AG10803 (cell line): Measurements from ENCODE around the gene RPUSD2.

ENCODE experiments used
- DNase-seq: peaks from one replicate; pipeline ENCODE4 v3.0.0; 2010; ENCODE audit warnings: low read depth
- H3K4me3 ChIP-seq: 2 replicates; pipeline ENCODE4 v1.5.1; 2011; ENCODE audit warnings: mild to moderate bottlenecking, low read length, control low read depth
- TF ChIP-seq, protein P1 (sequence below): conservative IDR thresholded peaks from 2 replicates; pipeline ENCODE4 v1.5.1; 2011; ENCODE audit warnings: mild to moderate bottlenecking, low read length, control low read depth, inconsistent platforms

Gene RPUSD2

DNA sequence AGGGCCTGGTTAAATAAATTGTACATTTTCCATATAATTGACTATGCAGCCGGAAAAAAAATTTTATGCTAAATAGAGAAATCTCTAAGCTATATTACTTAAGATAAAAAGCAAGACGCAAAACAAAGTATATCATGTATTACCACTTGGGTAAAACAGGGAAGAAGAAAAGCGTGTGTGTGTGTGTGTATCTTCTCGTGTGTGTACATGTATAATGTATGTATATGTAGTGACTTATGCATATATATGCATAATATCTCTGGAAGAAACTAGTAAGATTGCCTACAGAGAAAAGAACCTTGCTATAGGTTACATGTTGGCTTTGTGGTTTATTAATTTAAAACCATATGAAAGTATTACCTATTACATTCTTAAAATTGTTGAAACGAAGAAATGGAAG is 44.0 kb downstream of the RPUSD2 start:
- H3K4me3 ChIP-seq: no peak overlapping the region
- TF ChIP-seq, protein P1, sequence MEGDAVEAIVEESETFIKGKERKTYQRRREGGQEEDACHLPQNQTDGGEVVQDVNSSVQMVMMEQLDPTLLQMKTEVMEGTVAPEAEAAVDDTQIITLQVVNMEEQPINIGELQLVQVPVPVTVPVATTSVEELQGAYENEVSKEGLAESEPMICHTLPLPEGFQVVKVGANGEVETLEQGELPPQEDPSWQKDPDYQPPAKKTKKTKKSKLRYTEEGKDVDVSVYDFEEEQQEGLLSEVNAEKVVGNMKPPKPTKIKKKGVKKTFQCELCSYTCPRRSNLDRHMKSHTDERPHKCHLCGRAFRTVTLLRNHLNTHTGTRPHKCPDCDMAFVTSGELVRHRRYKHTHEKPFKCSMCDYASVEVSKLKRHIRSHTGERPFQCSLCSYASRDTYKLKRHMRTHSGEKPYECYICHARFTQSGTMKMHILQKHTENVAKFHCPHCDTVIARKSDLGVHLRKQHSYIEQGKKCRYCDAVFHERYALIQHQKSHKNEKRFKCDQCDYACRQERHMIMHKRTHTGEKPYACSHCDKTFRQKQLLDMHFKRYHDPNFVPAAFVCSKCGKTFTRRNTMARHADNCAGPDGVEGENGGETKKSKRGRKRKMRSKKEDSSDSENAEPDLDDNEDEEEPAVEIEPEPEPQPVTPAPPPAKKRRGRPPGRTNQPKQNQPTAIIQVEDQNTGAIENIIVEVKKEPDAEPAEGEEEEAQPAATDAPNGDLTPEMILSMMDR: no peak
- no peak for DNase-seq

DNA sequence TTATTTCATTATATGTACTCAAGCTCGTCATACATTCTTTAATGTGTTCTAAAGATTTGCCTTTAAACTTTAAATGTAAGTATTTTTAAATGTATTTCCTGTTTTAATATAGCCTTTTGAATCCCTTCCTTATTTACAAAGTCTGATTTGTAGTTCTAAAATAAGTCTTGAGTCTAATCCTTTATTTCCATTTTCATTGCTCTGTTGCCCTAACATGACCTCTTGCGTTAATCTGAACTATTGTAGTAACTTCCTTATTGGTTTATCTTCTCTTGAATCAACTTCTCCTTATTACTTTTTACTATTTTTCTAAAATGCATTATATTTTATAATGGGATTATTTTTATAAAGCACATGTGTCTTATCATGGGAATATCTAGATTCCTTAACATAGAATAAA is 48.9 kb downstream of the RPUSD2 start:
- TF ChIP-seq, protein P1: no peak
- H3K4me3 ChIP-seq: no peak overlapping the region
- no peak for DNase-seq

DNA sequence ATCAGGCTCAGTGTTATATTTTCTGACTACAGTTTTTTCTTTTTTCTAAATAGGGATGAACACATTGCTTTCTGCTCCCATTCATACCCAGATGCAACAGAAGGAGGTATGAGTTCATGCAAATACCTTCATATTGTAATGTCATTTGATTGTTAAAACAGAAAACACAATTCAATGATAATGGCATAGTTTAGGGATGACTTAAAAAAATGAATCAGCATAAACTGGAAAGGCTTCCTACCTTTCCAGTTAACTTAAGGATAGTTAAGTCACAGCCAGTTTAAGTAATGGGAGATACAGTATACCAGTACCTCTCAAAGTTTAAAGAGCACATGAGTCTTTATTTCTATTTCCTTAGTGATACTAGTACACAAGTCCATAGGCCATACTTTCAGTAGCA is 49.8 kb downstream of the RPUSD2 start:
- no peak for DNase-seq
- TF ChIP-seq, protein P1: no peak
- no peak overlapping the region for H3K4me3 ChIP-seq

DNA sequence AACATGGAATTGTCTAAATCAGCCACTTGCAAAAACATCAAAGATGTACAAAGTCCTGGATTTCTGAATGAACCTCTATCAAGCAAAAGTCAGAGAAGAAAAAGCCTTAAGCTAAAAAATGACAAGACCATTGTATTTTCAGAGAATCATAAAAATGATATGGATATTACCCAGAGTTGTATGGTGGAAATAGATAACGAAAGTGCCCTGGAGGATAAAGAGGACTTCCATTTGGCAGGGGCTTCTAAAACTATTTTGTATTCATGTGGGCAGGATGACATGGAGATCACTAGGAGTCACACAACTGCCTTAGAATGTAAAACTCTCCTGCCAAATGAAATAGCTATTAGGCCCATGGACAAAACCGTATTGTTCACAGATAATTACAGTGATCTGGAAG is 54.3 kb downstream of the RPUSD2 start:
- TF ChIP-seq, protein P1: no peak
- no peak for DNase-seq
- H3K4me3 ChIP-seq: no peak overlapping the region
